GM19239 (cell line): ENCODE results near the gene CACNB2.
"Not testable (repeated sequence)": the region's sequence is repeated elsewhere in the genome, so short reads cannot be mapped to it uniquely, and the experiment has no call there.

Source experiments
- DNase-seq: peaks from one replicate; pipeline ENCODE4 v3.0.0; 2011; ENCODE audit warnings: low spot score; ENCODE audit not compliant: insufficient read length
- FAIRE-seq: peaks from 2 replicates; lab custom pipeline; 2011; peaks lifted over from hg19 to GRCh38; lab: Jason Lieb, UNC

CACNB2 gene

DNA sequence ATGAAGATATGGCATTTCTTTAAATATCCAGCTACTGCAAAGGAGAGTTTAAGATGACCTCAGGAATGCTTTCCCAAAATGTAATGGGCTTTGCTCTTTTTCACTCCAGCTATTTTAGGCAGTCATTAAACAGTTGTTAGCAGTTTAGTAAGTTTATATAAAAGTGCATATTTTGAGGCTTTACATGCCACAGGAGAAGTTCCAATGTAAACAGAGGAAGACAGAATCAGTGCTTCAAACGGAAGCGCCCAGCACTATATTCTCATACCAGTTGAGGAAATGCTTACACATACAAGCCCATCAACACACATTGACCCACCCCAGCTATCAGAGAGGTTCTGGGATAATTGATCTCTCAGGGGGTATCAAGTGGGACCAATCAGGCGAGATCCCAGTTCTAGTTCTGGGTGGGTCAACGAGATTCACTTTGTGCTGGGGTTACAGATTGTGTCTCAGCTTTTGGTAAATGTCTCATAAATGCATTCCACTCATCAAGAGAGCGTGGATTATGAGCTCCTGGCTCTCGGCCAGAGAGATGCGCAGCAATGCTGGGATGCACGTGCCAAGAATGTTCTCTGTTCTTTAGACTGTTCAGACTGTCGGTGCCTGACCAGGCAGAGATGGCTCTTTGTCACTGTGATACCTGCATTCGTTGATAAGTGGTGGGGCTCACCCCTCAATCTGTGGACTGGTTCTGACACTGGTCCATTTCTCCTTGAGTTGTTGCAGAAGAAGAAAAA lies 55.0 kb downstream of the CACNB2 start:
- FAIRE-seq = no peak
- no peak for DNase-seq

- FAIRE-seq (no peak), DNase-seq (no peak)
Observed at GRCh38 chr10:18196806-18197550, 56.8 kb downstream of the CACNB2 start.

DNA sequence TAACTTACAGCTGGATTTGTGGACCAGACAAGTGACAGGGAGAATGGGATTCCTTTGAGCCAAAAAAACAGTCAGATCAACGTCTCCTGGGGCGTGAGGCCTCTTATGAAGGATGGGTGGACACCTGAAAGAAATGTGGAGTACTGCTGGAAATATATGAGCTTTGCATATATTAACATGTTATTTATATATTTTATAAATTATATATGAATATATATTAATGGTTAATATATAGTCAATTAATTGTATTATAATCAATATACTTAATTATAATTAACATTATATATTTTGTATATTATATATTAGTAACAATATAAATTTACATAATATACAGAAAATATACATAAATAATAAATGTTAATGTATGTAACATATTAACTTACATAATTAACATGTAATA lies 57.5 kb downstream of the CACNB2 start:
- DNase-seq = no peak
- no peak for FAIRE-seq

GRCh38 chr10:18201877-18202276 lies 61.7 kb downstream of the CACNB2 start:
- FAIRE-seq (no peak), DNase-seq (no peak)

DNA sequence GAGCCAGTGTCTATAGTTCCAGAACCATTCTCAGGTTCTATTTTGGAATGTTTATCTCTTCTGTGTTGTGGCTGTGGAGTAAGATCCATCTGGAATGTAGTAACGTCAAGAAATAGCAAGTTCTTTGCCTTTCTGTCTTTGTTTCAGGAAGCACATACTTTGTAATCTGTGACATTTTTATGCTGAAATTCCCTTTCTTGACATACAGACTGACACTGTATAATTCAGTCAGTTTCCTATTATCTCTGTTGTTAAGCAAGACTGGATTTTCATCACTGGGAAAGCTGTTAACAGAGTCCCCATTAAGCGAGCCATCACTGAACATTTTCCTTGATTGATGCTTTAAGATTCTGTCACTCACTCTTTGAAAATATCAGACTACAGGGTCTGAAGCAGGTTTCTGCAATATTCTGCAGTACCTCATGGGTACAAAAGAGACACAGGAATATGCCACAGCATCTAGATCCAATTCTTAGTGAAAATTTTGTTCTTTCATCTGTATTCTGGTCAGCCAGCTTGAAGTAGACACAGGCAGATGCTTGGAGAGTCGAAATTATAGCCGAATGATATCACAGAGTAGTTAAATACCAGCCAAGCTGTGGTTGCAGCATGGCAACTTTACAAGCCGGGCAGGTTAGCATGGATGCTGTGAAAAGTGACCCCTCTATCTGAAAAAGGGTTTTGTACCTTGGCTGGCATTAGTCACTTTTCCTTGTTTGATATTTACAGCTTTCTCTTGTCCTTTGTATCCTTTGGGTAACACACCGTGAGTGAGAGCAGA lies 62.6 kb downstream of the CACNB2 start:
- no peak for FAIRE-seq
- DNase-seq = no peak

DNA sequence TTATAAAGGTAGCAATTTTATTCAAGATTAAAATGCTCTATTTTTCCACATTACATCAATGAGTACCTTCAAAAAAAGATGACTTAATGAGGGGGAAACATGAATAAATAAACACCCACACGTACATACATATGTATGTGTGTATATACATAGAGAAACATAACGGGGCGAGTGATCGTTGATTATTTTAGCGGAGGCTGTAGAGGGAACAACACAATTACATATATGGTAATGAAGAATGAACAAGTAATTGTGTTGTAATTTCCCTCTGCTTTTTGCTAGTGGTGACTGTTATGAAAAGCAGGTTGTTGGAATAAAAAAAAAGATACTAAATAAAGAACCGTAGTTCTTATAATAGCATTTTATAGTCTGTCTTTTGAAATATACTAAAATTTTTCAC lies 63.2 kb downstream of the CACNB2 start:
- DNase-seq (no peak), FAIRE-seq (no peak)

GRCh38 chr10:18204039-18204835 lies 64.0 kb downstream of the CACNB2 start:
- DNase-seq = no peak

GRCh38 chr10:18205098-18205834 lies 65.0 kb downstream of the CACNB2 start:
- FAIRE-seq = no peak
- DNase-seq = no peak

More at GRCh38 chr10:18204039-18204835, 64.0 kb downstream of the CACNB2 start:
- no peak for FAIRE-seq

DNA sequence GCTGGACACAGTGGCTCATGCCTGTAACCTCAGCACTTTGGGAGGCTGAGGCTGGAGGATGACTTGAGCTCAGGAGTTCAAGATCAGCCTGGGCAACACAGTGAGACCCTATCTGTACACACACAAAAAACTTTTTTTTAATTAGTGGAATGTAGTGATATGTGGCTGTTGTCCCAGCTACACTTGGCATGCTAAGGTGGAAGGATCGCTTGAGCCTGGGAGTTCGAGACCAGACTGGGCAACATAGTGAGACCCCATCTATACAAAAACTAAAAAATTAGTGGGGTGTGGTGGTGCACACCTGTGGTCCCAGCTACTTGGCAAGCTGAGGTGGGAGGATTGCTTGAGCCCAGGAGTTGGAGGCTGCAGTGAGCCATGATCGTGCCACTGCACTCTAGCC lies 68.0 kb downstream of the CACNB2 start:
- FAIRE-seq = not testable (repeated sequence)

GRCh38 chr10:18209241-18209640 lies 69.0 kb downstream of the CACNB2 start:
- no peak for FAIRE-seq

More for the DNA sequence above, 68.0 kb downstream of the CACNB2 start:
- not testable (repeated sequence) for DNase-seq

DNA sequence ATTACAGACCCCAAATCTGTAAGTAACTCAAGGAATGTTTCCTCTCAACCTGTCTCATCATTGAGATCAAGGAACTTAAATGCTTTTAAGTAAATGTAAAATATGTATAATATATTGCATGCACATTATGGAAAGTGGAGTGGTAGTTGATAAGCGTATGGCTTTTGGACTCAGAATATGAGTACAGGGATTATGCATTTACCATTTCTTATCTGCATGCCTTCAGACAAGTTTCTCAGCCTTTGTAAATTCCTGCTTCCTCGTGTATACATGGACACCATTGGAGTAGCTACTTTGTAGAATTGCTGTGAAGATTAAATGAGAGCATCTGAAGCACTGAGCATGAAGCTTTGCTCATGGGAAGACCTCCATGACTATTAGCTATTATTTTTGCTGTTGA lies 70.5 kb downstream of the CACNB2 start:
- no peak for FAIRE-seq
- no peak for DNase-seq

More at GRCh38 chr10:18209241-18209640, 69.0 kb downstream of the CACNB2 start:
- no peak for DNase-seq

- DNase-seq = no peak
- no peak for FAIRE-seq
Observed at GRCh38 chr10:18211862-18212261, 71.6 kb downstream of the CACNB2 start.

DNA sequence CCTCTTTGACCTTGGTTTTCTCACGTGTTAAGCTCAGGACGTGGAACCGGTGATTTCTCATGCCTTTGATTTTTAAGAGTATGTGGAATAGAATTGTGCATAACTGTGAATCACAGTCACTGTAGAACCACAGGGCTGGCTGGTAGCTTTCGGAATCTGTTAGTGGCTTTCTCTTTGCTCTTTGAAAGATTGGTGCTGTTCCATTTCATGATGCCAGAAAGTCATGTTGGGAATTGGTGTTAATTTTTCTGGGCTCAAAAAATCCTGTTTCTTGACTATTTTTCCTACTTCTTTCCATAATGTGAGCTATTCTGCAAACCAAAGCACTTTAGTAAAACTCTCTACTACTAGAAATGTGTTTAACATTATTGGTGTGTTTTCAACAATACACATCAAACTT lies 73.0 kb downstream of the CACNB2 start:
- no peak for DNase-seq

DNA sequence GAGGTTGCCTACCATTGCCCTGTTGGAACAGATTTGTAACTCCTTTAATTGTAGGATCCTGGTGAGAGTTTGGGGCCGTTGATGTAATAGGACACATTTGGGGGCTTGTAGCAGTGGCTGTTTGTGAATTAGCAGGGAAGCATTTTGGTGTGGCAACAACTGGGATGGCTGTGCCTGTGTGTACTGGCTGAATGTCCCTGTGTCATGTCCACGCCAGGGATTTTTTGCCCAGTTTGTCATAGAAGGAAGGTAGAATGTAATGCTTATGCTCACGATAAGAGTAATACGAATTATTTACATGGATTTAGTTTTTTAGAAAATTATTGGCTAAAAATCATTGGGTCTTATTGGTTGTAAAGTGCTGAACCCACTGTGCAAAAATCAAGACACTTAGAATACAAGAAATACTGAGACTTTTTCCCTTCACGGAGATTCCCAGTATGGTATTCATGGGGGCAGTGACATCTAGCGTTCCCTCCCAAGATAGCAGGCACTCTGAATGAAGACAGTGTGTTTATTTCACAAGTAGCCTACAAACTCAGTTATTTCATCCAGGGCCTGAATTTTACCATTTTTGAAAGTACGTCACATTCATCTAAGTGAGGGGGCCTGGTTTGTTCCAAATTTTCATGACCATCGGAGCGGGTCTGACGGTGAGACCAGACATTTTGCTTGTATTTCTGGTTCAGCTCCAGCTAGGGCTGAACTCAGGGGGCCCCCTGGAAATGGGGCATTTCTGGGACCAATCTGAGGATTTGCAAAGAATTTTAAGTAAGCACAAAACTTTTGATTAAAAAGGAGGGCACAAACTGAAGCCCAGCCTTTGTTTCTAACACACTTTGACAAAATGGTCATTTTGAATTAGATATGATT lies 74.7 kb downstream of the CACNB2 start:
- DNase-seq (peak; percentile 9), FAIRE-seq (peak; percentile 60)

More for the DNA sequence above, 73.0 kb downstream of the CACNB2 start:
- no peak for FAIRE-seq

GRCh38 chr10:18216482-18216881 lies 76.3 kb downstream of the CACNB2 start:
- no peak for FAIRE-seq
- no peak for DNase-seq

DNA sequence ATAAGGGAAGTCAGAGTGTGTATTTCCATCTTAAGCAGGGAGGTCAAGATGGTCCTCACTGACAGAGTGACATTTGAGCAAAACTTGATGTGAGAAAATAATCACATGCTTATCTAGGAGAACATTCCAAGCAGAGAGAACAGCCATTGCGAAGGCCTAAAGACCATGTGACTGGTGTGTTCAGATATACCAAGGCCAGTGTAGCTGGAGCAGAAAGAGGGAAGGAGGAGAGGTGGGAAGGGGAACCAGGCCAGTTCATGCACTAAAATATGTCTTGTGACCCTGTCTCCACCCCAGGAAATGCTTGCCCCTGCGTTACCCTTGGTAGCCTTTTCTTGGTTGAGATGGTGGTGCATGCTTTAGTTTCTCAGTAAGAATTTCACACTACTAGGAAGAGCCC lies 77.4 kb downstream of the CACNB2 start:
- no peak for DNase-seq
- no peak for FAIRE-seq

GRCh38 chr10:18219146-18219545 lies 78.9 kb downstream of the CACNB2 start:
- no peak for DNase-seq
- FAIRE-seq = no peak

DNA sequence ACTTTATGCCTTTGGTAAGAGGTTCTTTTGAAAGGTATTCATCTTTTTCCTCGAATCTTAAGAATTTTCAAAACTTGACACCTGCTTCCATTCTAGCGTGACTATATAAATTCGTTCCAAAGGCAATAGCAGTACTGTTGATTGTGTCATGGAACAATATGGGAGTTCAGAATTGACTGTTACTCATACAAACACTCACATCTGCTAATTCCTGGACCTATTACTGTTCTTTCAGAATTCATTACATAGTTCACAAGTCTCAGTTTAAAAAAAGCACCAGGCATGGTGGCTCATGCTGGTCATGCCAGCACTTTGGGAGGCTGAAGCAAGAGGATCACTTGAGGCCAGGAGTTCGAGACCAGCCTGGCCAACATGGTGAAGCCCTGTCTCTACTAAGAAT lies 80.9 kb downstream of the CACNB2 start:
- DNase-seq = no peak
- no peak for FAIRE-seq
